PC-3 (cell line): ENCODE results near the gene RMI2. TPM values are rescaled to one million over a fixed set of nuclear protein-coding genes. Genes with fewer than 3 reads are reported as not detected.

Experiments used
- ATAC-seq: fragments of 200-7000 bp; cut with Tn5 transposase; 2 replicates; pipeline ENCODE4 v1.9.1; 2020; ENCODE audit warnings: mild to moderate bottlenecking, moderate library complexity
- BruUV-seq: library from RNA; stranded (reverse); fragments of 400-500 nt; replicated peaks from 2 replicates; lab custom pipeline; 2021; lab: Mats Ljungman, UMichigan
- CTCF ChIA-PET: fragments of 300-600 bp; sonication (Branson Sonifier 250); formaldehyde crosslinking; loops from one replicate; lab custom pipeline; 2022; ENCODE audit warnings: antibody characterized with exemption; lab: Charles Lee
- POLR2A ChIA-PET: fragments of 300-600 bp; sonication (Branson Sonifier 250); formaldehyde crosslinking; loops from one replicate; lab custom pipeline; 2022; ENCODE audit warnings: antibody characterized with exemption; ENCODE audit not compliant: unreplicated experiment; lab: Charles Lee
- DNase-seq: peaks from one replicate; pipeline ENCODE4 v3.0.0-alpha.2; 2015
- H2AFZ ChIP-seq: fragments of 300-600 bp; sonication (generic); 2 replicates; pipeline ENCODE4 v1.6.0; 2016; ENCODE audit warnings: antibody characterized with exemption, low read length
- H3F3A ChIP-seq: fragments of 300-600 bp; sonication (generic); one replicate; pipeline ENCODE4 v1.6.0; 2017; ENCODE audit warnings: antibody characterized with exemption, low read length, control low read depth, mild to moderate bottlenecking; ENCODE audit not compliant: unreplicated experiment
- H3K27ac ChIP-seq: fragments of 300-600 bp; sonication (generic); 2 replicates; pipeline ENCODE4 v1.5.1; 2016; ENCODE audit warnings: mild to moderate bottlenecking, low read length
- H3K27me3 ChIP-seq: fragments of 300-600 bp; sonication (generic); 2 replicates; pipeline ENCODE4 v1.6.1; 2016; ENCODE audit warnings: low read length, mixed read lengths
- H3K36me3 ChIP-seq: fragments of 300-600 bp; sonication (generic); 2 replicates; pipeline ENCODE4 v1.6.1; 2016; ENCODE audit warnings: low read depth, mixed run types, low read length, mixed read lengths
- H3K4me1 ChIP-seq: fragments of 300-600 bp; sonication (generic); 2 replicates; pipeline ENCODE4 v1.5.1; 2016; ENCODE audit warnings: low read length; ENCODE audit not compliant: insufficient read depth
- H3K4me2 ChIP-seq: fragments of 300-600 bp; sonication (generic); 2 replicates; pipeline ENCODE4 v1.6.0; 2016; ENCODE audit warnings: low read length
- H3K4me3 ChIP-seq: fragments of 300-600 bp; sonication (generic); 2 replicates; pipeline ENCODE4 v1.5.1; 2016; ENCODE audit warnings: mild to moderate bottlenecking, low read length, mixed read lengths
- H3K79me2 ChIP-seq: fragments of 300-600 bp; sonication (generic); 2 replicates; pipeline ENCODE4 v1.6.1; 2017; ENCODE audit warnings: low read length, mixed read lengths
- H3K9ac ChIP-seq: fragments of 300-600 bp; sonication (generic); 2 replicates; pipeline ENCODE4 v1.6.0; 2016; ENCODE audit warnings: mild to moderate bottlenecking, low read length
- H3K9me2 ChIP-seq: fragments of 300-600 bp; sonication (generic); replicated peaks from 2 replicates; pipeline ENCODE4 v1.6.1; 2016; ENCODE audit warnings: mixed run types, low read length, mixed read lengths
- H3K9me3 ChIP-seq: fragments of 300-600 bp; sonication (generic); 2 replicates; pipeline ENCODE4 v1.6.1; 2016; ENCODE audit warnings: low read length, mixed read lengths
- H4K20me1 ChIP-seq: fragments of 300-600 bp; sonication (generic); 2 replicates; pipeline ENCODE4 v1.6.1; 2016; ENCODE audit warnings: low read length, mixed read lengths
- CTCF ChIP-seq: fragments of 300-600 bp; sonication (generic); conservative IDR thresholded peaks from 2 replicates; pipeline ENCODE4 v1.5.1; 2017; ENCODE audit warnings: antibody characterized with exemption, low read depth, mild to moderate bottlenecking, low read length
- EZH2 ChIP-seq: fragments of 300-600 bp; sonication (generic); IDR thresholded peaks from one replicate; pipeline ENCODE4 v1.6.1; 2017; ENCODE audit warnings: antibody characterized with exemption, mild to moderate bottlenecking, low read length; ENCODE audit not compliant: unreplicated experiment
- EZH2phosphoT487 ChIP-seq: fragments of 300-600 bp; sonication (generic); IDR thresholded peaks from 2 replicates; pipeline ENCODE4 v1.6.1; 2018; ENCODE audit warnings: mild to moderate bottlenecking, antibody characterized with exemption, low read length, borderline replicate concordance
- intact Hi-C: fragments of 100-400 bp; cut with micrococcal nuclease; formaldehyde crosslinking; loops from 2 replicates; pipeline ENCODE4 v1.9.0; 2023
- total RNA-seq: library from RNA; depleted of rRNA; stranded (reverse); fragments of >200 nt; gene quantifications from 2 replicates; pipeline ENCODE4 v1.2.3, GENCODE V29; 2014

RMI2 gene
- total RNA-seq, 1 experiment from 2014 or later: 10.9 TPM

GRCh38 chr16:11322823-11323222, 22.4 kb upstream of the RMI2 start:
- no peaks in the 10 kb centered on the region for H4K20me1 ChIP-seq

GRCh38 chr16:11323551-11324336, 21.5 kb upstream of the RMI2 start:
- no peak for ATAC-seq
- intact Hi-C loops: no loop called here
- no peaks in the 10 kb centered on the region for H3F3A ChIP-seq
- POLR2A ChIA-PET: no interaction called here
- H3K4me2 ChIP-seq: no peak overlapping the region
- peaks cover 9% of the 10 kb centered on the region for H3K4me1 ChIP-seq
- H3K9ac ChIP-seq: no peak overlapping the region
- no peak overlapping the region for H3K27ac ChIP-seq
- DNase-seq: no peak
- no peak overlapping the region for H3K4me3 ChIP-seq
- no peaks in the 10 kb centered on the region for H3K9me2 ChIP-seq
- H3K36me3 ChIP-seq: no peaks in the 10 kb centered on the region
- no peak for TF ChIP-seq CTCF
- TF ChIP-seq EZH2phosphoT487: no peak
- no peak for TF ChIP-seq EZH2
- H3K9me3 ChIP-seq: no peaks in the 10 kb centered on the region
- H3K79me2 ChIP-seq: no peaks in the 10 kb centered on the region
- no peak overlapping the region for H2AFZ ChIP-seq
- no TSS peak for BruUV-seq
- H3K27me3 ChIP-seq: no peaks in the 10 kb centered on the region
- CTCF ChIA-PET: no interaction called here
- no peaks in the 10 kb centered on the region for H4K20me1 ChIP-seq

More at GRCh38 chr16:11322823-11323222, 22.4 kb upstream of the RMI2 start:
- H3K27ac ChIP-seq: no peak overlapping the region
- no peaks in the 10 kb centered on the region for H3K4me1 ChIP-seq
- no peaks in the 10 kb centered on the region for H3K27me3 ChIP-seq
- no peaks in the 10 kb centered on the region for H3K9me2 ChIP-seq
- no peak overlapping the region for H3K9ac ChIP-seq
- intact Hi-C loops: no loop called here
- H3K36me3 ChIP-seq: no peaks in the 10 kb centered on the region
- no peaks in the 10 kb centered on the region for H3K79me2 ChIP-seq
- H3K4me2 ChIP-seq: no peak overlapping the region
- POLR2A ChIA-PET: no interaction called here
- TF ChIP-seq CTCF (no peak), EZH2 (no peak), EZH2phosphoT487 (no peak)
- no peaks in the 10 kb centered on the region for H3F3A ChIP-seq
- no peak overlapping the region for H3K4me3 ChIP-seq
- no peaks in the 10 kb centered on the region for H3K9me3 ChIP-seq
- CTCF ChIA-PET: no interaction called here
- ATAC-seq: no peak
- no TSS peak for BruUV-seq
- no peak for DNase-seq
- H2AFZ ChIP-seq: no peak overlapping the region

- ChIA-PET POLR2A (no interaction called here), CTCF (no interaction called here)
- Histone ChIP-seq H3K79me2 (no peaks in the 10 kb centered on the region), H3K4me2 (no peak overlapping the region), H3K27ac (no peak overlapping the region), H3K9ac (no peak overlapping the region), H3K4me3 (no peak overlapping the region), H2AFZ (no peak overlapping the region), H3F3A (no peaks in the 10 kb centered on the region), H3K36me3 (no peaks in the 10 kb centered on the region), H3K27me3 (no peaks in the 10 kb centered on the region), H3K4me1 (peaks cover 16% of the 10 kb centered on the region), H3K9me3 (no peaks in the 10 kb centered on the region), H3K9me2 (no peaks in the 10 kb centered on the region), H4K20me1 (no peaks in the 10 kb centered on the region)
- BruUV-seq: no TSS peak
- ATAC-seq: no peak
- no peak for DNase-seq
- TF ChIP-seq EZH2: no peak
- TF ChIP-seq EZH2phosphoT487: no peak
- TF ChIP-seq CTCF: no peak
- intact Hi-C loops: no loop called here
Measured at GRCh38 chr16:11325404-11326083, 19.7 kb upstream of the RMI2 start.
